ENCODE results near the gene DDIT4. TPM values are rescaled to one million over a fixed set of nuclear protein-coding genes. Genes with fewer than 3 reads are reported as not detected.

DDIT4 gene
- total and polyA plus RNA-seq, 2 of the 8 experiments (the other 6 are each of a cell fraction or from before 2014, with no cell fraction given): 47.4 to 108 TPM

DNA sequence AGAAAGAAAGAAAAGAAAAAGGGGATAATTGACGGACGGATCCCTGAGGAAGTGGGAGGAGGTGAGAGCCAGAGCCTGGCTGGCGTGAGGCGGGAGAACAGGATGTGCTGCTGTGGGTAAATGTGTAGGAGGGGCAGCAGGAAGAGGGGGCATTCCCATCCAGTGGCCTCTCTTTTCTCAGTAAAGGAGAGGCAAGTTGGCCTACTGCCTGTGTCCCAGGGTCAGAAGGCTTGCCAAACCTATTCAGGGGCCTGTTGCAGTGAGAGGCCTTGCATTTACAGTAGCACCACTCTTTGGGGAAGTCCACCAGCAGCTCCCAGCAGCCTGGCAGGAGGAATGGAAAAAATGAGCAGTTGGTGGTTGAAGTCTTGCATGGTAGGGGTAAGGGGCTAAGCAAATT, 31.0 kb upstream of the DDIT4 start (continued):
- TF ChIP-seq, protein P1, sequence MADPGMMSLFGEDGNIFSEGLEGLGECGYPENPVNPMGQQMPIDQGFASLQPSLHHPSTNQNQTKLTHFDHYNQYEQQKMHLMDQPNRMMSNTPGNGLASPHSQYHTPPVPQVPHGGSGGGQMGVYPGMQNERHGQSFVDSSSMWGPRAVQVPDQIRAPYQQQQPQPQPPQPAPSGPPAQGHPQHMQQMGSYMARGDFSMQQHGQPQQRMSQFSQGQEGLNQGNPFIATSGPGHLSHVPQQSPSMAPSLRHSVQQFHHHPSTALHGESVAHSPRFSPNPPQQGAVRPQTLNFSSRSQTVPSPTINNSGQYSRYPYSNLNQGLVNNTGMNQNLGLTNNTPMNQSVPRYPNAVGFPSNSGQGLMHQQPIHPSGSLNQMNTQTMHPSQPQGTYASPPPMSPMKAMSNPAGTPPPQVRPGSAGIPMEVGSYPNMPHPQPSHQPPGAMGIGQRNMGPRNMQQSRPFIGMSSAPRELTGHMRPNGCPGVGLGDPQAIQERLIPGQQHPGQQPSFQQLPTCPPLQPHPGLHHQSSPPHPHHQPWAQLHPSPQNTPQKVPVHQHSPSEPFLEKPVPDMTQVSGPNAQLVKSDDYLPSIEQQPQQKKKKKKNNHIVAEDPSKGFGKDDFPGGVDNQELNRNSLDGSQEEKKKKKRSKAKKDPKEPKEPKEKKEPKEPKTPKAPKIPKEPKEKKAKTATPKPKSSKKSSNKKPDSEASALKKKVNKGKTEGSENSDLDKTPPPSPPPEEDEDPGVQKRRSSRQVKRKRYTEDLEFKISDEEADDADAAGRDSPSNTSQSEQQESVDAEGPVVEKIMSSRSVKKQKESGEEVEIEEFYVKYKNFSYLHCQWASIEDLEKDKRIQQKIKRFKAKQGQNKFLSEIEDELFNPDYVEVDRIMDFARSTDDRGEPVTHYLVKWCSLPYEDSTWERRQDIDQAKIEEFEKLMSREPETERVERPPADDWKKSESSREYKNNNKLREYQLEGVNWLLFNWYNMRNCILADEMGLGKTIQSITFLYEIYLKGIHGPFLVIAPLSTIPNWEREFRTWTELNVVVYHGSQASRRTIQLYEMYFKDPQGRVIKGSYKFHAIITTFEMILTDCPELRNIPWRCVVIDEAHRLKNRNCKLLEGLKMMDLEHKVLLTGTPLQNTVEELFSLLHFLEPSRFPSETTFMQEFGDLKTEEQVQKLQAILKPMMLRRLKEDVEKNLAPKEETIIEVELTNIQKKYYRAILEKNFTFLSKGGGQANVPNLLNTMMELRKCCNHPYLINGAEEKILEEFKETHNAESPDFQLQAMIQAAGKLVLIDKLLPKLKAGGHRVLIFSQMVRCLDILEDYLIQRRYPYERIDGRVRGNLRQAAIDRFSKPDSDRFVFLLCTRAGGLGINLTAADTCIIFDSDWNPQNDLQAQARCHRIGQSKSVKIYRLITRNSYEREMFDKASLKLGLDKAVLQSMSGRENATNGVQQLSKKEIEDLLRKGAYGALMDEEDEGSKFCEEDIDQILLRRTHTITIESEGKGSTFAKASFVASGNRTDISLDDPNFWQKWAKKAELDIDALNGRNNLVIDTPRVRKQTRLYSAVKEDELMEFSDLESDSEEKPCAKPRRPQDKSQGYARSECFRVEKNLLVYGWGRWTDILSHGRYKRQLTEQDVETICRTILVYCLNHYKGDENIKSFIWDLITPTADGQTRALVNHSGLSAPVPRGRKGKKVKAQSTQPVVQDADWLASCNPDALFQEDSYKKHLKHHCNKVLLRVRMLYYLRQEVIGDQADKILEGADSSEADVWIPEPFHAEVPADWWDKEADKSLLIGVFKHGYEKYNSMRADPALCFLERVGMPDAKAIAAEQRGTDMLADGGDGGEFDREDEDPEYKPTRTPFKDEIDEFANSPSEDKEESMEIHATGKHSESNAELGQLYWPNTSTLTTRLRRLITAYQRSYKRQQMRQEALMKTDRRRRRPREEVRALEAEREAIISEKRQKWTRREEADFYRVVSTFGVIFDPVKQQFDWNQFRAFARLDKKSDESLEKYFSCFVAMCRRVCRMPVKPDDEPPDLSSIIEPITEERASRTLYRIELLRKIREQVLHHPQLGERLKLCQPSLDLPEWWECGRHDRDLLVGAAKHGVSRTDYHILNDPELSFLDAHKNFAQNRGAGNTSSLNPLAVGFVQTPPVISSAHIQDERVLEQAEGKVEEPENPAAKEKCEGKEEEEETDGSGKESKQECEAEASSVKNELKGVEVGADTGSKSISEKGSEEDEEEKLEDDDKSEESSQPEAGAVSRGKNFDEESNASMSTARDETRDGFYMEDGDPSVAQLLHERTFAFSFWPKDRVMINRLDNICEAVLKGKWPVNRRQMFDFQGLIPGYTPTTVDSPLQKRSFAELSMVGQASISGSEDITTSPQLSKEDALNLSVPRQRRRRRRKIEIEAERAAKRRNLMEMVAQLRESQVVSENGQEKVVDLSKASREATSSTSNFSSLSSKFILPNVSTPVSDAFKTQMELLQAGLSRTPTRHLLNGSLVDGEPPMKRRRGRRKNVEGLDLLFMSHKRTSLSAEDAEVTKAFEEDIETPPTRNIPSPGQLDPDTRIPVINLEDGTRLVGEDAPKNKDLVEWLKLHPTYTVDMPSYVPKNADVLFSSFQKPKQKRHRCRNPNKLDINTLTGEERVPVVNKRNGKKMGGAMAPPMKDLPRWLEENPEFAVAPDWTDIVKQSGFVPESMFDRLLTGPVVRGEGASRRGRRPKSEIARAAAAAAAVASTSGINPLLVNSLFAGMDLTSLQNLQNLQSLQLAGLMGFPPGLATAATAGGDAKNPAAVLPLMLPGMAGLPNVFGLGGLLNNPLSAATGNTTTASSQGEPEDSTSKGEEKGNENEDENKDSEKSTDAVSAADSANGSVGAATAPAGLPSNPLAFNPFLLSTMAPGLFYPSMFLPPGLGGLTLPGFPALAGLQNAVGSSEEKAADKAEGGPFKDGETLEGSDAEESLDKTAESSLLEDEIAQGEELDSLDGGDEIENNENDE (IDR thresholded peaks at IDR 0.05; ENCODE audit: insufficient replicate concordance, low read length): no peak
- TF ChIP-seq SP1 (IDR thresholded peaks at IDR 0.05; ENCODE audit: low read depth, low read length) (no peak), SUZ12 (IDR thresholded peaks at IDR 0.05; ENCODE audit: low read length) (no peak), EP300 (IDR thresholded peaks at IDR 0.05; ENCODE audit: borderline replicate concordance in 1 of 2, low read depth in 2 of 2, low read length in 2 of 2) (no peak), SIN3A (conservative IDR thresholded peaks at IDR 0.05 in 1 of 2, IDR thresholded peaks at IDR 0.05 in 1 of 2; ENCODE audit: low read depth in 1 of 2, low read length in 2 of 2) (no peak), SP4 (IDR thresholded peaks at IDR 0.05; ENCODE audit: low read length) (no peak), RFX5 (IDR thresholded peaks at IDR 0.05; ENCODE audit: borderline replicate concordance, low read depth, low read length) (no peak)
- TF ChIP-seq, protein P2, sequence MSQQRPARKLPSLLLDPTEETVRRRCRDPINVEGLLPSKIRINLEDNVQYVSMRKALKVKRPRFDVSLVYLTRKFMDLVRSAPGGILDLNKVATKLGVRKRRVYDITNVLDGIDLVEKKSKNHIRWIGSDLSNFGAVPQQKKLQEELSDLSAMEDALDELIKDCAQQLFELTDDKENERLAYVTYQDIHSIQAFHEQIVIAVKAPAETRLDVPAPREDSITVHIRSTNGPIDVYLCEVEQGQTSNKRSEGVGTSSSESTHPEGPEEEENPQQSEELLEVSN (IDR thresholded peaks at IDR 0.05): no peak

Measured in H1 (cell line).